Measurements from ENCODE around the gene ZCCHC2.

- no peak for TF ChIP-seq CTCF (IDR thresholded peaks at IDR 0.05; ENCODE audit: poor library complexity)
- no peak for TF ChIP-seq EZH2 (IDR thresholded peaks at IDR 0.05; ENCODE audit: borderline replicate concordance)
- TF ChIP-seq EZH2phosphoT487 (IDR thresholded peaks at IDR 0.05; ENCODE audit: low read depth, severe bottlenecking, unreplicated experiment) = no peak
Measured at GRCh38 chr18:62603979-62604378, 81.2 kb downstream of the ZCCHC2 start.

Data from hepatocyte (in vitro differentiated cells).